ENCODE results near the gene P3H2.

Gene P3H2

GRCh38 chr3:190122198-190122771, 1.6 kb upstream of the P3H2 start:
- no peak for DNase-seq

GRCh38 chr3:190121383-190121782, 686 bp upstream of the P3H2 start:
- no peak for DNase-seq

- no peak for DNase-seq
Observed at GRCh38 chr3:190121061-190121377, 322 bp upstream of the P3H2 start.

- DNase-seq: no peak
Observed at GRCh38 chr3:190119461-190120268, 1.0 kb downstream of the P3H2 start.

- DNase-seq: no peak
Observed at GRCh38 chr3:190118438-190118837, 2.3 kb downstream of the P3H2 start.

- DNase-seq: no peak
Observed at GRCh38 chr3:190117981-190118380, 2.7 kb downstream of the P3H2 start.

GRCh38 chr3:190116551-190117067, 4.1 kb downstream of the P3H2 start:
- DNase-seq: no peak

- DNase-seq: no peak
Observed at GRCh38 chr3:190110826-190111225, 9.9 kb downstream of the P3H2 start.

- DNase-seq: no peak
Observed at GRCh38 chr3:190109441-190109840, 11.3 kb downstream of the P3H2 start.

- no peak for DNase-seq
Observed at GRCh38 chr3:190108804-190109203, 11.9 kb downstream of the P3H2 start.

- no peak for DNase-seq
Observed at GRCh38 chr3:190105876-190106275, 14.8 kb downstream of the P3H2 start.

- DNase-seq: no peak
Observed at GRCh38 chr3:190101320-190102011, 19.2 kb downstream of the P3H2 start.

GRCh38 chr3:190099099-190099498, 21.6 kb downstream of the P3H2 start:
- DNase-seq: no peak

GRCh38 chr3:190097617-190098016, 23.1 kb downstream of the P3H2 start:
- DNase-seq: no peak

- no peak for DNase-seq
Observed at GRCh38 chr3:190097025-190097424, 23.7 kb downstream of the P3H2 start.

GRCh38 chr3:190096345-190096744, 24.4 kb downstream of the P3H2 start:
- DNase-seq: no peak

GRCh38 chr3:190094160-190094718, 26.5 kb downstream of the P3H2 start:
- DNase-seq: no peak

GRCh38 chr3:190092250-190092649, 28.4 kb downstream of the P3H2 start:
- DNase-seq: no peak

- DNase-seq: no peak
Observed at GRCh38 chr3:190089711-190090110, 31.0 kb downstream of the P3H2 start.

GRCh38 chr3:190088890-190089289, 31.8 kb downstream of the P3H2 start:
- no peak for DNase-seq

GRCh38 chr3:190086191-190086590, 34.5 kb downstream of the P3H2 start:
- no peak for DNase-seq

GRCh38 chr3:190084983-190085382, 35.7 kb downstream of the P3H2 start:
- DNase-seq: no peak

GRCh38 chr3:190083635-190084034, 37.1 kb downstream of the P3H2 start:
- no peak for DNase-seq

GRCh38 chr3:190081389-190081788, 39.3 kb downstream of the P3H2 start:
- DNase-seq: no peak
